DOHH2 (cell line): ENCODE measurements around the gene GOLM1.

Source experiments
- H3F3A ChIP-seq: fragments of 200-600 bp; sonication (generic), shearing (Covaris generic); 2 replicates; pipeline ENCODE4 v1.6.0; 2016; ENCODE audit warnings: antibody characterized with exemption, mild to moderate bottlenecking; ENCODE audit not compliant: control insufficient read depth, insufficient read depth
- H3K27ac ChIP-seq: fragments of 200-600 bp; sonication (generic); 2 replicates; pipeline ENCODE4 v1.5.1; 2014; ENCODE audit warnings: low read depth, mild to moderate bottlenecking, low read length, moderate library complexity
- H3K27me3 ChIP-seq: fragments of 200-600 bp; sonication (generic); 2 replicates; pipeline ENCODE4 v1.6.1; 2014; ENCODE audit warnings: mild to moderate bottlenecking, low read length, mixed read lengths; ENCODE audit not compliant: control insufficient read depth
- H3K36me3 ChIP-seq: fragments of 200-600 bp; sonication (generic); 2 replicates; pipeline ENCODE4 v1.6.1; 2014; ENCODE audit warnings: mild to moderate bottlenecking, low read length, moderate library complexity, mixed read lengths; ENCODE audit not compliant: control insufficient read depth
- H3K4me1 ChIP-seq: fragments of 200-600 bp; sonication (generic); 2 replicates; pipeline ENCODE4 v1.6.1; 2014; ENCODE audit warnings: mild to moderate bottlenecking, low read length, mixed read lengths; ENCODE audit not compliant: control insufficient read depth
- H3K4me2 ChIP-seq: fragments of 200-600 bp; sonication (generic); 2 replicates; pipeline ENCODE4 v1.6.0; 2014; ENCODE audit warnings: mild to moderate bottlenecking, low read length, moderate library complexity
- H3K4me3 ChIP-seq: fragments of 200-600 bp; sonication (generic); 2 replicates; pipeline ENCODE4 v1.5.1; 2014; ENCODE audit warnings: mild to moderate bottlenecking, low read length, mixed read lengths
- H3K79me2 ChIP-seq: fragments of 200-600 bp; sonication (generic); 2 replicates; pipeline ENCODE4 v1.6.1; 2014; ENCODE audit warnings: mild to moderate bottlenecking, low read length, mixed read lengths; ENCODE audit not compliant: control insufficient read depth
- H3K9me2 ChIP-seq: fragments of 200-600 bp; sonication (generic); replicated peaks from 2 replicates; pipeline ENCODE4 v1.6.1; 2014; ENCODE audit warnings: mild to moderate bottlenecking, low read length, mixed read lengths; ENCODE audit not compliant: control insufficient read depth
- H3K9me3 ChIP-seq: fragments of 200-600 bp; sonication (generic); 2 replicates; pipeline ENCODE4 v1.6.1; 2014; ENCODE audit warnings: antibody characterized with exemption, low read length, mixed read lengths; ENCODE audit not compliant: control insufficient read depth, insufficient read depth
- H4K20me1 ChIP-seq: fragments of 200-600 bp; sonication (generic); 2 replicates; pipeline ENCODE4 v1.6.0; 2014; ENCODE audit warnings: low read depth, mild to moderate bottlenecking, antibody characterized with exemption, low read length, moderate library complexity; ENCODE audit not compliant: control insufficient read depth, insufficient read depth
- EZH2phosphoT487 ChIP-seq: fragments of 200-600 bp; sonication (generic); IDR thresholded peaks from 2 replicates; pipeline ENCODE4 v1.6.1; 2017; ENCODE audit warnings: borderline replicate concordance, mild to moderate bottlenecking, antibody characterized with exemption, low read length, moderate library complexity, mixed read lengths
- TF ChIP-seq, protein P1 (sequence below): fragments of 200-600 bp; sonication (generic); IDR thresholded peaks from one replicate; pipeline ENCODE4 v1.5.1; 2014; ENCODE audit warnings: antibody characterized with exemption, mild to moderate bottlenecking, low read depth, low read length; ENCODE audit not compliant: poor library complexity, severe bottlenecking

Gene GOLM1

DNA sequence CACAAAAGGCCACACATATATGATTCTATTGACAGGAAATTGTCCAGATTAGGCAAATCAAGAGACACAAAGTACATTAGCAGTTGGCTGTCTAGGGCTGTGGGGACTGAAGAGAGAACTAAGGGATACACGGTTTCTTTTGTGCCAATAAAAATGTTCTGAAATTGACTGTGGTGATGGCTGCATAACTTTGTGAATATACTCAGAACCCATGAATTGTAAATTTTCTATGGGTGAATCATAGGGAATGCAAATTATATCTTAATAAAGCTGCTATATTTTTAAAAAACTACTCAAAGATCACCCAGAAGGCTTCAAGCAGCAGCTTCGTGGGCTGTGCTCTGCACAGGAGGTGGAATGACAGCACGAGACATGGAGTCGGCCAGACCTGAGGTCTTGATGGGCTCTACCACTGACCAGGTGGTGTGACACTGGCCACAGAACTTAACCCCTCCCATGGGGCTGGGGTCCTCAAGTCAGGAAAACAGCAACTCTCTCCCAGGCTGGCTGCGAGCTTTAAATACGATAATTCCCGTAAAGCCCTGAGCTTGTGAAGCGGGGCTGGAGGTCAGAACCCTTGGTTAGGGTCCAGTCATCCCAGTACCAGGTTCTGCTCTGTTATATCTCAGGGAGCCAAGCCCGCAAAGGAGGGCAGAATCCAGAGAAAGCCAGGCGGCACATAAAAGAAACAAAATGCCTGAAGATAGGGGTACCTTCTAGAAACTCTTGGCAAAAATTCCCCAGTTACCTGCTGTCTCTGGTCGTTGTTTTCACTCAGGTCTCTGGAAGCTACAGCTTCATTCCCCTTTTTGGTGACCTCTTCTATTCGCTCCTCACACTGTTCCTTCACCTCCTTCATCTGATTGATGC, 59.1 kb downstream of the GOLM1 start:
- TF ChIP-seq, protein P1, sequence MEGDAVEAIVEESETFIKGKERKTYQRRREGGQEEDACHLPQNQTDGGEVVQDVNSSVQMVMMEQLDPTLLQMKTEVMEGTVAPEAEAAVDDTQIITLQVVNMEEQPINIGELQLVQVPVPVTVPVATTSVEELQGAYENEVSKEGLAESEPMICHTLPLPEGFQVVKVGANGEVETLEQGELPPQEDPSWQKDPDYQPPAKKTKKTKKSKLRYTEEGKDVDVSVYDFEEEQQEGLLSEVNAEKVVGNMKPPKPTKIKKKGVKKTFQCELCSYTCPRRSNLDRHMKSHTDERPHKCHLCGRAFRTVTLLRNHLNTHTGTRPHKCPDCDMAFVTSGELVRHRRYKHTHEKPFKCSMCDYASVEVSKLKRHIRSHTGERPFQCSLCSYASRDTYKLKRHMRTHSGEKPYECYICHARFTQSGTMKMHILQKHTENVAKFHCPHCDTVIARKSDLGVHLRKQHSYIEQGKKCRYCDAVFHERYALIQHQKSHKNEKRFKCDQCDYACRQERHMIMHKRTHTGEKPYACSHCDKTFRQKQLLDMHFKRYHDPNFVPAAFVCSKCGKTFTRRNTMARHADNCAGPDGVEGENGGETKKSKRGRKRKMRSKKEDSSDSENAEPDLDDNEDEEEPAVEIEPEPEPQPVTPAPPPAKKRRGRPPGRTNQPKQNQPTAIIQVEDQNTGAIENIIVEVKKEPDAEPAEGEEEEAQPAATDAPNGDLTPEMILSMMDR = no peak
- no peak for TF ChIP-seq EZH2phosphoT487
- no peak overlapping the region for H3K27ac ChIP-seq
- H3K9me2 ChIP-seq = no peaks in the 10 kb centered on the region
- H3K4me3 ChIP-seq = no peak overlapping the region
- H3K79me2 ChIP-seq = no peaks in the 10 kb centered on the region
- no peaks in the 10 kb centered on the region for H3F3A ChIP-seq
- no peaks in the 10 kb centered on the region for H3K27me3 ChIP-seq
- no peaks in the 10 kb centered on the region for H3K9me3 ChIP-seq
- no peaks in the 10 kb centered on the region for H3K4me1 ChIP-seq
- no peak overlapping the region for H3K4me2 ChIP-seq
- no peaks in the 10 kb centered on the region for H4K20me1 ChIP-seq
- no peaks in the 10 kb centered on the region for H3K36me3 ChIP-seq

DNA sequence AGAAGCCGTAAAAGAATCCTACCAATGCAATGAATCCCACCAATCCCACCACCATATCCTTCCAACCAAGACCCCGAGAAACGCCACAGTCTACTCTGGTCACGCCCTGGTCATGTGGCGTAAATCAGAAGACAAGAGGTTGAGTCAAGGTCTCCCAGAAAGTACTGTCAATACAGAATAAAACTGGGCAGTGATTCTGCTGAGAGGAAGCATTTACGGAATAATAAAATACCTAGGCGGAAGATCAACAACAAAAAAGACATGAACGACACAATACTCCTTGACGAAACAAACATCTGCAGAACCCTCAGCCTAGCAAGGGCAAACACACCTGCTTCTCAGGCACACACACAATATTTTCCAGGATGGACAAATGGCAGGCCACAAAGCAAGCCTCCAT, 62.8 kb downstream of the GOLM1 start:
- Histone ChIP-seq H3K4me3 (no peak overlapping the region), H3K4me2 (no peak overlapping the region), H3K27ac (no peak overlapping the region), H3K27me3 (no peaks in the 10 kb centered on the region), H3K36me3 (no peaks in the 10 kb centered on the region), H4K20me1 (no peaks in the 10 kb centered on the region), H3F3A (no peaks in the 10 kb centered on the region), H3K4me1 (no peaks in the 10 kb centered on the region), H3K9me2 (no peaks in the 10 kb centered on the region), H3K79me2 (no peaks in the 10 kb centered on the region), H3K9me3 (no peaks in the 10 kb centered on the region)
- TF ChIP-seq EZH2phosphoT487 = no peak
- TF ChIP-seq, protein P1 = no peak

DNA sequence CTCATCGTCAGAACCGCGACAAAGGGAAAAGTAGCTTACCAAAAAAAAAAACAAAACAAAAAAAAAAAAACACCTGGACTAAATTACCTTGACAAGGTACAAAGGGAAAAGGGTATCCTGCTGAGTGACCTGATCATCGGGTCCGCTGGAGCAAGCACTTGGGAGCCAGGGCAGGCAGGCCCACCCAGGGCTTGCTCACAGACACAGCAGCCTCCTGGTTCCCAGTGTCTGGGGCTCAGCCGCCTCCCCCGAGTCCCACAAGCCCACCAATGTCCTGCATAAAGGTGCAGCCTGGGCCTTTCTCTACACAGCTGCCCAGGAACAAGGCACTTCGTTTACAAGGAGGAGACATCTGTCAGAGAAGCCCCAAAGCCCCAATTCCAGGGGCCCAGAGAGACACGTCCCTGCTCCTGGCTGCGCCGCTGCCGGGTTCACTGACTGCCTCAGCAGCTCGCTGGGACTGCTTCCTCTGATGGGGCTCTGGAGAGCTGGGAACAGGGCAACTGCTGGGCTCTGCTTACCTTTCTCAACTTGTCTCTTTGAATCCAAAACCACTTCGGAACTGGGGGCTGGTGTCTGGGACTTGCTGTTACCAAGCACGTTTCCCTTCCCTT, 63.4 kb downstream of the GOLM1 start:
- H3K9me3 ChIP-seq = no peaks in the 10 kb centered on the region
- no peak overlapping the region for H3K4me2 ChIP-seq
- H3F3A ChIP-seq = no peaks in the 10 kb centered on the region
- H3K27ac ChIP-seq = no peak overlapping the region
- no peaks in the 10 kb centered on the region for H3K79me2 ChIP-seq
- no peaks in the 10 kb centered on the region for H3K4me1 ChIP-seq
- no peaks in the 10 kb centered on the region for H3K36me3 ChIP-seq
- no peak overlapping the region for H3K4me3 ChIP-seq
- no peaks in the 10 kb centered on the region for H4K20me1 ChIP-seq
- no peaks in the 10 kb centered on the region for H3K9me2 ChIP-seq
- TF ChIP-seq, protein P1 = no peak
- no peak for TF ChIP-seq EZH2phosphoT487
- H3K27me3 ChIP-seq = no peaks in the 10 kb centered on the region
